HG03565 (cell line): ENCODE results near the gene INSIG1.
A peak's percentile ranks its signal among the peaks of the same experiment; 100 is the strongest.

ENCODE experiments used
- ATAC-seq: cut with Tn5 transposase; IDR thresholded peaks from one replicate; pipeline ENCODE4 v1.9.1; 2021; ENCODE audit warnings: mild to moderate bottlenecking, moderate library complexity; ENCODE audit not compliant: unreplicated experiment

INSIG1 gene

DNA sequence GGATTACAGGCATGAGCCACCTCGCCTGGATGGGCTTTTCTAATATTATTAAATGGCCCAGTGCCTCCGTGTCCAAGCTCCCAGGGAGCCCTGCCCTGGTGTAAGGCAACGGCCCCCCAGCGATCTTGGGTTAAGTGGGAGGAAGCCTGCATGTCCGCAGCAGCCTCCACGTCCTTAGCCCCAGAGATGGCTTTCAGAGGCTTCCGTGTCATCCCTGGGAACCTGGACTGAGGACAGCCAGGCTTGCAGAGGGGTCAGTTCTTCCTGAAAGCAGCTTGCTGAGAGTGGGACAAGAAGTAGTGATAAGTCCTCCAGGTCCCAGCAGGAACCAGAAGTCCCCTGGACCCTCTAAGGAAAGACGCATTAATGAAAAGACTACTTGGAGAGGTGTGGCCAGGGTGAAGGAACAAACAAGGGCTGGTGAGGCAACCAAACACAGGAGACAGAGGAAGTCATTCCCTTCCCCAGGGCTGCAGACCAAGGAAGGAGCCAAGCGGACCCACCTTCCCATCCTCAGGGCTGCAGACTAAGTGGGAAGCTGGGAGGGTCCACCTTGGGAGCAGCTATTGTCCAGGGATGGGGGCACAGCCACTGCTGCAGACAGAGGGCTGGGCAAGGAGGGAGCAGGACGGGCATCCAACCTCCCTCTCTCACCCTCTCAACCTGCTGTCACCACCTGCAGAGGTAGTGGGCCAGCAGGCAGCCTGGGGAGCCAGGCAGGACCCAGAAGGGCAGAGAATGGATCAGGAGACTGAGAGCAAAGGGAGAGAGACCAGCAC is 13.0 kb upstream of the INSIG1 start:
- ATAC-seq = no peak

DNA sequence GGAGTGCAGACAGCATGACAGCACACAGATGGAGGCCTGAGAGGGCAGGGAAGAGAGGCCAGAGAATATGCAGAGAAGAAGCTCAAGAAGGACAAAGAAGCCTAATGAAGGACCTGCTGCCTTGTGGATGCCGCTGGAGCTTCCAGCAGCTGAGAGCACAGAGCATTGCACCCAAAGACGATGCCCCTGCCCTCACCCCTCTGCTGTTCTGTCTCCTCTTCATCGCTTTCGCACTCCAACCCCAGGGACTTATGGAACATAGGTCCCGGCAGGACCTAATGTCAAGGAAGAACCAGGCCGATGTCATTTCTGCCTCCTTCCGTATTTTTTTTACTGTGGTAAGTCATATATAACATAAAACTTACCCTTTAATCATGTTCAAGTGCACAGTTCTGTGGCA is 12.3 kb upstream of the INSIG1 start:
- ATAC-seq = no peak

DNA sequence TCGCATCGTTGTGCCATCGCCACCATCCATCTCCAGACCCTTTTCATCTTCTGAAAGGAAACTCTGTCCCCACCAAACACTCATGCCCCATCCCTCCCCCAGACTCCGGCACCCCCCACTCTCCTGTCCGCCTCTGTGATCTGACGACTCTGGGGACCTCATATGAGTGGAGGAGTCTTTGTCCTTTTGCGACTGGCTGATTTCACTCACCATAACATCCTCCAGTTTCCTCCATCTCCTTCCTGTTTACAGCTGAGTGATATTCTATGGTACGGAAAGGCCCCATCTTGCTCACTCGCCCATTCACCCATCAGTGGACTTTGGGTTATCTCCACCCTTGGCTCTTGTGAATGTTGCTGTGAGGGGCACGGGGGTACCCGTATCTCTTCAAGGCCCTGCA is 11.8 kb upstream of the INSIG1 start:
- ATAC-seq = no peak

DNA sequence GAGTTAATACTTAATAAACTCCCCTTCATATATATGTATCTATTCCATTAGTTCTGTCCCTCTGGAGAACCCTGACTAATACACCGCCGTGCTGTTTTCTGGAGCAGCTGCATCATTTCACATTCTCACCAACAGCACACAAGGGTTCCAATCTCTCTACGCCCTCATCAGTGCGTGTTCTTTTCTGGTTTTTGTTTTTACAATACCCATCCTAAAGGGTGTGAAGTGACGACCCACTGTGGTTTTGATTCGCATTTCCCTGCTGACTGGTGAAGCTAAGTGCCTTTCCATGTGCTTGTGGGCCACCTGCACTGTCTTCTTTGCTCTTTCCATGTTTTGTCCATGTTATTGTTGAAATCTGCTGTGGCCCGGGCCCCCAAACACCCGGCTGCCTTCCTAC is 11.0 kb upstream of the INSIG1 start:
- no peak for ATAC-seq

DNA sequence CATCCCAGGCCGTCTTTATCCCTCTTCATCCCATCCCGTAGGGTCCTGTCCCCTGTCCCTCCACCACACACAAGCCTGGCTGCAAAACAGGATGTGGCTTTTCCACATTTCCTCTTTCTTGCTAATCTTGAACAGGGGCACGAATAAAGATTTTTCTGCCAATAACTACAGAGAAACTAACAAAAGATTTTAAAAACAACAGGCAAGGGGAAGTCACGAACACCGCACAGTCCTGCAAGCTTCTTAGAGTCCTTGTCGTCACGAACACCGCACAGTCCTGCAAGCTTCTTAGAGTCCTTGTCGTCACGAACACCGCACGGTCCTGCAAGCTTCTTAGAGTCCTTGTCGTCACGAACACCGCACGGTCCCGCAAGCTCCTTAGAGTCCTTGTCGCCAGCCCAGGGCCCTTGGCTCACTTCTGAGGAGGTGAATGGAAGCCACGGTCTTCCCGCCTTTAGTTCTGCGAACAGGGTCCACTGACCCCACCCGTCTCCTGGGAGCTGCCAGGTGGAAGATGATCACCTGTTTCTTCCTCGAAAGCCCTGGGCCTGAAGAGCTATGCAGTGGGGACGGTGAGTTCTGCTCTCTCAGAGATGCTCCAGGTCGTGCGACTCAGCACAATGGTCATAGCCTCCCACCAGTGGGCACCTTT is 10.3 kb upstream of the INSIG1 start:
- no peak for ATAC-seq

DNA sequence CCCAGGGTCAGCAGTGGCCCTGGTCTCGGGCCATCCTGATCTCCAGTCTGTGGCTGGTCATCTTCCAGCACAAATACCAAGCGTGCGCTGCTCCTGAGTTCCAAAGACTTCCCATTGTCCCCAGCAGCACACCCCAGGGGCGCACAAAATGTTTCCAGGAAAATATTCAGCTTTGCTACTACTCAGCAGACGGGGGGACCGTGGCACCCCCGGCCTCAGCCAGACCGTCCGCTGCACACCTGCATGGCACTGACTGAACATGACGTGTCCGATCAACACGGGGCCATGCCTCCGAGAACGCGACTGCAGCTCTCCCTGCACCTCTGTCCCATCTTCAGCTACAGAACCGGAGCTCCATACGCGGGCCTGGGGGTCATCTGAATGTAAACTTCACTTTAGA is 9.6 kb upstream of the INSIG1 start:
- no peak for ATAC-seq

DNA sequence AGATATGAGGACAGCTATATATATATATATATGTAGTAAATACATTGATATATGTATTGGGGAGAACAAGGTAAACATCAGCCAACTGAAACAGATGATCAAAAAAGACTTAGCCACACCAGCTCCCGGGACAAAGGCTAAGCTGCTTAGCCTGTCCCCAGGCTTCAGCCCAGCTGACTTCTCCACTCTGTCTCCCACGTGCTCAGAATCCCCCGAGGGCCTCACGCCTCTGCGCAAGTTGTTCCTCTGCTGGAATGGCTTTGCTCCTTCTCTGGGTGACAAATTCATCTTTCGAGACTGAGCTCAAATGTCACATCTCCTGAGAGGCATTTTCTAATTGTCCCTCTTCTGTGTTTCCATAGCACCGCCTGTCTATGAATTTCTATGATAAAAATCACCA is 8.6 kb upstream of the INSIG1 start:
- ATAC-seq = no peak

DNA sequence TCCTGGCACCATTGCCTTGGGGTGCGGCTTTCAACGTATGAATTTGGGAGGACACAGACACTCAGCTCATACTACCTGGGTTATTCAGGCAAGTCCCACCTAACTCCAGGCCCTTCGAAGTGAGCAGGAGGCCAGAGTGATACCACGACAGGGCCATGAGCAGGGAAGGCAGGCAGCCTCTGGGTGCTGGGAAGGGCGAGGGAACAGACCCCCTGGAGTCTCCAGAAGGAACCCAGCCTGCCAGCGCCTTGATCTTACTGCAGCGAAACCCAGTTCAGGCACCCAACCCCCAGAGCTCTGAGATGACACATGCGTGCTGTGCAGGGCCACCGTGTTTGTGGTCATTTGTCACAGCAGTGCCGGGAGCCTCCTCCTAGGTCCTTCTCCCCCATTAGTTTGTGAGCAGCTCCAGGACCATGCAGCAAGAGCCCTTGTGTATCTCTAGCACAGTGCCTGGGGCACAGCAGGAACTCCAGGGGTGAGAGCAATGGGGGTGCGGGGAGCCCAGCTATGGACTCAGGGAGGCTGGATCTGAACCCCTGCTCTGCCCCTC is 7.7 kb upstream of the INSIG1 start:
- no peak for ATAC-seq

DNA sequence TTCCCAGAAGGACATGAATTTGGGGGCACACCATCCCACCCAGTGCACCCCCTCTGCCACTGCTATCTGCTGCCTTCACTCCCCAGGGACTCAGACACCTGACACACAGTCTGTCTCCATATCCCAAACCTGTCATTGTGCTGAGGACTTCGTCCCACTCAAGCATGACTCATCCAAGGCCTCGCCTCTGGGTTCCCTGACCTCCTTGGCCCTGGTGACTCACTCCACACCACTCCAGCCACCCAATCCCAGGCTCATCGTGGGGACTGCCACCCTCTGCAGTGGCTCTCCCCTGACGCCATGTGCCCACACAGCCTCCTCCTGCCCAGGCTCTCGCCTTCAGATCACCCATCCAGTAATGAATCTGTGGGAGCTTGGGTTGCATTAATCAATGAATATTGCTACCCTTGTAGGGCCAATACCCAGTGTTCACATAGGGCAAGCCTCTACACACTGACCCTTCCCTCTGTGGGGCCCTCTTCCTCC is 6.6 kb upstream of the INSIG1 start:
- no peak for ATAC-seq

DNA sequence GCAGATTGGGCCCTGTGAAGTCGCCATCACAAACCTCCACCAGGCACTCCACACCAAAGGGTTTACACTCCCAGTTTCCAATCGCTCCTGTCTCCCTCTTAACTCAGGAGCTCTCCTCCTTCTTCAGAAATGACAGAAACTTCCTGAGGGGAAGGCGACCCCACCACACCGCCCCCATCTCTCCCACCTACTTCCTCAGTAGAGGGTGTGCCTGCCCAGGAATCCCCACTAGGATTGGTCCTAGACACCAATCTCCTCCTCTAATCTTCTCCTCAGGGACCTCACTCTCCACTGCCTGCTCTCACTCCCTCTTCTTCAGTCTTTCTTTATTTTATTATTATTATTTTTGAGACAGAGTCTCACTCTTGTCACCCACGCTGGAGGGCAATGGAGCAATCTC is 5.9 kb upstream of the INSIG1 start:
- ATAC-seq = no peak

DNA sequence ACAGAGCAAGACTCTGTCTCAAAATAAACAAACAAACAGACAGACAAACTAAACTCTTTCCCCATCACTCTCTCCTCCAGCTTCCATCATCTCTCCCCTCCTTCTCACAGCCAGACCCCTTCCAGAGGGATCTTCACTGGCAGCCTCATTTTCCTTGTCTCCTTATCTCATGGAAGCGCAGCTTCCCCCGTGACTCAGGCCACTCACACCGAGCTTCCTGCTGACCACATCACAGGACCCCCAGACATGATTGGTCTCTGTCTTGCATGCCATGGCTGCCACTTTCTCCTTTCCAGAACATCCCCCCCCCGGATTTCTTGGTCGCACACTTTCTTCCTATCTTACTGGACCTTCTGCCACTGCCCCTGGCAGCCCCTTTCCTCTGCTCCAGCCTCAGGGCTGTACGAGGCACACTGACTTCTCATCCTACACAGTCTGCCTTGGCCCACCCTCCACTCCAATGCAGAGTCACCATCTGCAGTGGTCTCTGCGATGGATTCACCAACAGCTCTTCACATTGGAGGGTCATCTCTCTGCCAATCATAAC is 4.9 kb upstream of the INSIG1 start:
- ATAC-seq = no peak

DNA sequence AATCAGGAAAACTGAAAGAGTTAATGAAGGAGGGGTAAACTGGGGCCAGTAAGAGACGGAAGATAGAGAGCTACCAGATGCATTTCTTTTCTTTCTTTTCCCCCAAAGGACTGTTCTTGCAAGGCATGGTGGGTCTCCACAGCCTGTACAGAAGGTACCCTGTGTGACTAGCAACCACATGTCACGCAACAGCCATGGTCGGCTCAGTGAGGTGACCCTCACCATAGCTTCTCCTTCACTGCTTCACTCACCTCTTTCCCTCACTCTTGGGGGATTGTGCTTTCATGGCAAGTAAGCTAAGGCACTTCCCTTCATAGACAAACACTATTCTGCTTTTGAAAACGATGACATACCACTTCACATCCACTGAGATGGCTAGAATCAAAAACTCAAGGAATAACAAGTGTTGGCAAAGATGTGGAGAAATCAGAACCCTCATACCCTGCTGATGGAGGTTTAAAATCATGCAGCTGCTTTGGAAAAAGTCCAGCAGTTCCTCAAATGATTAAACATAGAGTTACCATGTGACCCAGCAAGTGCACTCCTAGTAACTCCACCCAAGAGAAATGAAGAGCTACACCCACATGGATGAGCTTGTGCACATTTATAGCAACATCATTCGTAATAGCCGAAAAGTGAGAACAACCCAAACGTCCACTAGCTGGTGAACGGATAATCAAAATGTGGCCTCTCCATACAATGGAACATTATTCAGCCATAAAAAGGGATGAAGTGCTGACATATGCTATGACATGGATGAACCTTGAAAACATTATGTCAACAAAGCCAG is 3.8 kb upstream of the INSIG1 start:
- ATAC-seq = no peak

DNA sequence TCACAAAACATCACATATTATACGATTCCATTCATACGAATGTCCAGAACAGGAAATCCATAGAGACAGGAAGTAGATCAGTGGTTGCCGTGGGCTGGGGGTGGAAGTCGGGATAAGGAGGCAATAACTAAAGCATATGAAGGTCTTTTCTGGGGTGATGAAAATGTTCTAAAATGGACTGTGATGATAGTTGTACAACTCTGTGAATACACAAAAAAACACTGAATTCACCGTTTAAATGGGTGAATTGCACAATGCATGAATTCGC is 3.2 kb upstream of the INSIG1 start:
- no peak for ATAC-seq

DNA sequence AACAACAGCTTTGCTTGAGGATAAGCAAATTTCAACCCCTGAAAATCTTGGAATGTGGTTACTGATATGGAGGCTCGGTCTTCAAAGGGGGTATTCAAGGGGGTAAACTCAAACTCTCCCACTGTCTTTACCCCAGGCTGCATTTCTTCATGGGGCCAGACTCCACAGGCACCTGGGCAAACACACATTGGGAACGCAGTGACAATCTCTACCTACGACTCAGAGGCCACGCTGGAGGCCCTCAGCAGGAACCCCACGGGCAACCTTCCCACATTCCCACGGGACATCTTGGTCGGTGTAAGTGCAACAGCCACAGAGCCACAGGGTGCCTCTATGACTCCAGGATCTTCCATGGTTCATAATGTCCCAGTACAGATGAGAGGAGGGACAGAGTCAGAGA is 2.2 kb upstream of the INSIG1 start:
- ATAC-seq = no peak

DNA sequence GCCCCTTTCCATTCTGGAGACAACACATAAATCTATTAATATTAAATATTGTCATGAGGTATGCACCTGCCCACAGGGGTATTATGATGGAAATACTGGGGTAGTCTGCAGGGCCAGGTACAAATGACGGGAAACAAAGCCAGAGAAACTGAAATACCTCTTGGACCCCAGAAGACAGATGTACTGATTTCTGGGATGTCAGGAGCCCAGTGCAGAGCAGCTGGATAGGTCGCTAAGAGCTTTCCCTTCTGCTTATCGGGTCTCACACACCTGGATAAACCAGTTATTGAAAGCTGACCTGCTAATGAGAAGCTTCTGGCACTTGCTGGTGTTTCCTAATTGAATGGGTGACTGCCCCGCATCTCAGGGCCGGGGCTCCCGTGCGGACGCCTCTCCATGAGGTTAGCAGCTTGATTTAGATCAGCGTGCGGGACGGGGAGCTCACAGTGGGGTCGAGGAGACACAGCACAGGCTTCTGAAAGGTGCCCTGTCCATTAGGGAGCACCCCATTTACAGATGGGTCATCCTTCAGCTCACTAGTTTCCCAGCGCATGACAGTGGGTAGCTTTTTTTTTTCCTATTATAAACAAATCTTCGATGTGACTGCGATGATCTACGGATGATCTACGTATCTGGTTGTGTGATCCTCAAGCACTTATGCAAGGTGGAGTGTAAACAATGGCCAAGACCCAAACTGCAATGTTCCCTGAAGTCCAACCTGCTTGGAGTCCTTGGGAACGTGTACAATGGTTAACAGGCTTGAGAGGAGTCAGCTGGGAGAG is 1.5 kb upstream of the INSIG1 start:
- ATAC-seq = no peak

DNA sequence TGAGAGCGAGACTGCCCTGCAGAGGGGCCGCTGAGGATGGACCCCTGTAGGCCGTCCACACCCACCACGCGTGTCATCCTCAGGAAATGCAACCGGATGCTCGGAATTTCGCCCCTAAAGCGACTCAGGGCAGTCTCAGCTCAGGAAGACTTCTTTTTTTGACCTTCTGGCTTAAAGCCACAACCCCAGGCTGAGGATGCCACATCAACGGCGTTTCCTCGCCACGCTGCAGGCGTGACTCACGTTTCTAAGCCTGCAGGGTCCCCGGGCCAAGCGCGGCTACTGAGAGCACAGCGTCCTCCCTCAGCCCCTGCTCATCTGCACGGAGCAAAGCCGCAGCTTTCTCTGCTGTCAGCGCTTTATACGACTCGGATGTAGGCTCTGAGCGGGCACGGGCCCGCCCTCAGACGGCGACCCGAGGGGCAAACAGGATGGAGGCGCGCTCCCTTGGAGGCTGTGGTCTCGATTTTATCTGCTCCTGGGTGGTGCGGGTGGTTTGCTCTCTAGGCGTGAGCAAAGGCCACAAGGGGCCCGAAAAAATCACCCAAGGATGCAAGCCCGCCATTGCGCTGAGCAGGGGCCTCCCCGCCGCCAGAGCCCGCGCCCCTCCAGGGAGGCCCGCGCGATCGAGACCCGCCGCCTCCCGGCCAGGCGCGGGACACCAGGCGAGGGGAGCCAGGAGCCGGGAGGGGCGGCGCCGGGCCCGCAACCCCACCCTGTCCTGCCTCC is 726 bp upstream of the INSIG1 start:
- peak; percentile 20 for ATAC-seq

DNA sequence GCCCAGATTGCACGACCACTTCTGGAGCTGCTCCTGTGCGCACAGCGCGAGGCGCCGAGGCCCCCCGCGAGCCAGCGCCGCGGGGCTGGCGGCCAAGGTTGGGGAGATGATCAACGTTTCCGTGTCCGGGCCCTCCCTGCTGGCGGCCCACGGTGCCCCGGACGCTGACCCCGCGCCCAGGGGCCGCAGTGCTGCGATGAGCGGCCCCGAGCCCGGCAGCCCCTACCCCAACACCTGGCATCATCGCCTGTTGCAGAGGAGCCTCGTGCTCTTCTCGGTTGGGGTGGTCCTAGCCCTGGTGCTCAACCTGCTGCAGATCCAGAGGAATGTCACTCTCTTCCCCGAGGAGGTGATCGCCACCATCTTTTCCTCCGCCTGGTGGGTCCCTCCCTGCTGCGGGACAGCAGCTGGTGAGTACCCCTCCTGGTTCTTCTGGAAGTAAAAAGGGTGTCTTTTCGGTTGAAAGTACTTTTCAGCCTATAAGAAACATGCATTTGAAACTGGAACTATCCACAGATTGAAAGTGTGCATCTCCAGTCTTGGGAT is 683 bp downstream of the INSIG1 start:
- ATAC-seq = no peak

DNA sequence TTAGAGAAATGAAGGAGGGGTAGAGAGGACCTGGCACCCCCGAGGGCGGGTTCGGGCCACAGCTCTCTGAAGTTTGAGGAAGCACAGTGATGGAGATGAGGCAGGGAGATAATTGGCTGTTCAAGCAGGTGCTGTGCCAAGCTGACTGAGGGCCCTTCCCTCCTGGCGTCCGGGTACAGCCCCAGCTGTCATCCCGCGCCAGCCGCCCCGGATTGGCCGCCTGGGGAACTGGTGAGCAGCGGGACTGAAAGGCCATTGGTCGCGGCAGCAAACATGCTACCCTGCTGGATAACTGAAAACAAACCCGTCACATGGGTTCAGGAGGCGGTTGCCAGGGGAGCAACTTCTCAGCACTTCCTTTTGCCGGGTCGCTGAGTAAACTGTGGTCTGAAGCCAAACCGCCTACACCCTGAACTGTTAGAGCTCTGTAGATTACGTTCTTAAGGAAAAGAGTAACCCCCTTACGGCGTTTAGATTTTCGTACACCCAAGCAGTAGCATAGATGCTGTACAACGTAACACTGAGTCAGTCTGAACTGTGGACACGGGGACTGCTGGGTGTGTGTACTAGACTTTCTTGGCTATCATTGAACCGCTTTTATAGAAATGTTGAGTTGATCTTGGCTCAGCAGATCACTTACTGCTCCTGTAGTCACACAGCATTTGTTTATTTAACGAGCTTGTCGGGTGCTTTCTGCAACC is 1.3 kb downstream of the INSIG1 start:
- ATAC-seq = peak; percentile 60

DNA sequence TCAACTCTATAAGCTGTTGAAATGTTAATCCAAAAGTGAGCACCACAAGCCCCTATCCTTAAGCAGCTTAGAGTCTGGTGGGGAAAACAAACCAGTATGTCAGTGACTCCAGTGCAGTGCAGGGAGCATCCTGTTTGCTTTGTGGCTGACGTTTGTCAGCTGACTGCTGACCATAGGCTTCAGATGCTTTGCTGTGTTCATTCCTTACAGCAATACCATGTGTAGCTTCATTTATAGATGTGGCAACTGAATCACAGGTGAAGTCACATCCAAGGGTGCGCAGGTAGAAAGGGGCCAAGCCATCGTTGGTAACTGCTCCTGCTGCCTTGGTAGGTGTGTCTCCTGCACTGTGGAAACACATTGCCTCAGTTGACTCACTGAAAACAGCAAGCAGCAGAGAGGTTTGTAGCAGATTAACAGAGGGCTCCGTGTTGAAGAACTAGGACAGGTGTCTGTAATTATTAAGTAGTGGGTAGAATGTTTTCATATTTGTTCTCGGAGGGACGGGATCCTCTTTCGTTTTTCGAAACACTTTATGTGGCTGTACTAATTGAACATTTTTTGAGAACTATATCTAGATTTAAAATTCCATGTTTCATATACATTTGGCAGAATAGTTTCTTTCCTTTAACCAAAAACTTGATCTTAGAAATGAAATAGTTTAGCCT is 2.0 kb downstream of the INSIG1 start:
- no peak for ATAC-seq
